Measurements from ENCODE around the gene HOMER3.

Gene HOMER3

GRCh38 chr19:18940769-18941627 is at the start of gene HOMER3:
Gene HOMER3 (minus strand): TSS chr19:18941217. CDS start chr19:18938982, 2,235 bp downstream.
- peak; percentile 16 to 75 (median 65) for DNase-seq

GRCh38 chr19:18990128-18990708 is 49.2 kb upstream of the HOMER3 start:
- no peak for DNase-seq

- DNase-seq = no peak
Measured at GRCh38 chr19:18989316-18989715, 48.3 kb upstream of the HOMER3 start.

- no peak for DNase-seq
Measured at GRCh38 chr19:18987456-18987855, 46.4 kb upstream of the HOMER3 start.

GRCh38 chr19:18985257-18985656 is 44.2 kb upstream of the HOMER3 start:
- DNase-seq = no peak

- DNase-seq = no peak
Measured at GRCh38 chr19:18984251-18984650, 43.2 kb upstream of the HOMER3 start.

- no peak for DNase-seq
Measured at GRCh38 chr19:18982669-18983068, 41.7 kb upstream of the HOMER3 start.

GRCh38 chr19:18980432-18981020 is 39.5 kb upstream of the HOMER3 start:
- no peak for DNase-seq

- no peak for DNase-seq
Measured at GRCh38 chr19:18978616-18979015, 37.6 kb upstream of the HOMER3 start.

GRCh38 chr19:18975869-18976268 is 34.9 kb upstream of the HOMER3 start:
- no peak for DNase-seq

- DNase-seq = no peak
Measured at GRCh38 chr19:18975011-18975410, 34.0 kb upstream of the HOMER3 start.

GRCh38 chr19:18972851-18973250 is 31.8 kb upstream of the HOMER3 start:
- no peak for DNase-seq

GRCh38 chr19:18972301-18972811 is 31.3 kb upstream of the HOMER3 start:
- no peak for DNase-seq

GRCh38 chr19:18969931-18970659 is 29.1 kb upstream of the HOMER3 start:
- DNase-seq = no peak

- no peak for DNase-seq
Measured at GRCh38 chr19:18967358-18968146, 26.5 kb upstream of the HOMER3 start.

GRCh38 chr19:18966307-18966706 is 25.3 kb upstream of the HOMER3 start:
- DNase-seq = no peak

- no peak for DNase-seq
Measured at GRCh38 chr19:18964121-18964520, 23.1 kb upstream of the HOMER3 start.

- peak in 1 of 6 experiments; percentile 8 for DNase-seq
Measured at GRCh38 chr19:18961767-18962620, 21.0 kb upstream of the HOMER3 start.

GRCh38 chr19:18960370-18960769 is 19.4 kb upstream of the HOMER3 start:
- DNase-seq = no peak

GRCh38 chr19:18955042-18955441 is 14.0 kb upstream of the HOMER3 start:
- DNase-seq = no peak

GRCh38 chr19:18954094-18954493 is 13.1 kb upstream of the HOMER3 start:
- no peak for DNase-seq
